ENCODE measurements around the gene CAPN5.

Gene CAPN5

GRCh38 chr11:77165066-77165465 is 98.3 kb downstream of the CAPN5 start:
- in situ Hi-C loops (cut with MboI; ENCODE audit: low sequenced_read_pairs) = no loop called here

- in situ Hi-C loops (cut with MboI; ENCODE audit: low sequenced_read_pairs) = no loop called here
These were observed 99.2 kb downstream of the CAPN5 start for GRCh38 chr11:77166021-77166420.

- in situ Hi-C loops (cut with MboI; ENCODE audit: low sequenced_read_pairs) = no loop called here
These were observed 100.4 kb downstream of the CAPN5 start for GRCh38 chr11:77167111-77167626.

- in situ Hi-C loops (cut with MboI; ENCODE audit: low sequenced_read_pairs) = no loop called here
These were observed 101.0 kb downstream of the CAPN5 start for GRCh38 chr11:77167791-77168190.

GRCh38 chr11:77170107-77170506 is 103.3 kb downstream of the CAPN5 start:
- in situ Hi-C loops (cut with MboI; ENCODE audit: low sequenced_read_pairs) = no loop called here

- in situ Hi-C loops (cut with MboI; ENCODE audit: low sequenced_read_pairs) = no loop called here
These were observed 104.5 kb downstream of the CAPN5 start for GRCh38 chr11:77171254-77171653.

GRCh38 chr11:77171885-77172665 is 105.3 kb downstream of the CAPN5 start:
- in situ Hi-C loops (cut with MboI; ENCODE audit: low sequenced_read_pairs) = no loop called here

- in situ Hi-C loops (cut with MboI; ENCODE audit: low sequenced_read_pairs) = no loop called here
These were observed 105.9 kb downstream of the CAPN5 start for GRCh38 chr11:77172666-77172982.

- in situ Hi-C loops (cut with MboI; ENCODE audit: low sequenced_read_pairs) = no loop called here
These were observed 106.7 kb downstream of the CAPN5 start for GRCh38 chr11:77173494-77173893.

- in situ Hi-C loops (cut with MboI; ENCODE audit: low sequenced_read_pairs) = no loop called here
These were observed 107.8 kb downstream of the CAPN5 start for GRCh38 chr11:77174559-77174958.

- in situ Hi-C loops (cut with MboI; ENCODE audit: low sequenced_read_pairs) = no loop called here
These were observed 108.5 kb downstream of the CAPN5 start for GRCh38 chr11:77175021-77175842.
